NCI-H2196 treated with DMSO at 0.1 percent for 48 hours (cell line): ENCODE results near the gene BLTP3B.

ENCODE experiments used
- DNase-seq: peaks from one replicate; lab custom pipeline; 2025; ENCODE audit not compliant: unreplicated experiment; lab: John Stamatoyannopoulos, UW

The BLTP3B gene

GRCh38 chr12:100163416-100164152, 20.9 kb upstream of the BLTP3B start:
- peak; percentile 89 for DNase-seq

GRCh38 chr12:100159391-100160104, 16.9 kb upstream of the BLTP3B start:
- DNase-seq, result no peak

DNA sequence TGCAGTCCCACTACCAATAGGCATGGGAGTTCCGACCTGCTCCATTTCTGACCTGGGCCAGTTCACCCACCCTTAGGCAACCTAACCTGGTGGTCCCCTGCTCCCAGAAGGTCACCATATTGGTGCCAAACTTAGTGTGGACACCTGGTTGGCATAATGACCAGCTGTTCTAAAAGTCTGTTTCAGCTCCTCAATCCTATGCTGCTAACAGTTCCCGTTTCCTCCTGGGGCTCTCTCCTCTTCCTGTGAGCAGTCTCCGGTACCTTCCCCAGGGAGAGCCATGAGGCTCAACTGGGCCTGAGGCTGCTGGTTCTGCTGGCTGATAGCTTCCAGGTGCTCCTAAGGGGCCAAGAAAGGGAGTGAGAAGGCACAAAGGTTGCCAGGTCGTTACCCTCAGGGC, 15.9 kb upstream of the BLTP3B start:
- DNase-seq, result no peak

DNA sequence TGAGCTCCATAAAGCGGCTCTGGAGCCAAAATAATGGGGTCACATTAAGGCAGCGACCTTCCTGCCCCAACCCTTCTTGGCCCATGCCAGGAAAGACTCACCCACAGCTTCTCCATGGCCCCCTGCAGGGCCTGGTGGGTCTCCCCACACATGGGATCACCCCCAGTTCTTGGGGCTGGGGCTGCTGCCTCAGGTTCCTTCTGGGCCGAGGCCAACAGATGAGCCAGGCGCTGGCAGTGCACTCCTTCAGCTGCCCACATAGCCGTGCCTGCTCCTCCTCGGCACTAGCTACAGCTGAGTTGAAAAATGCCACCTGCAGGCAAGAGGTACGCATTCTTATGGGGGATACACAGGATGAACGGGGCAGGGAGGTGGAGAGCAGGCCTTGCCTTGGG, 14.8 kb upstream of the BLTP3B start:
- DNase-seq, result no peak

- DNase-seq, result no peak
These were observed 14.2 kb upstream of the BLTP3B start for GRCh38 chr12:100156731-100157426.

DNA sequence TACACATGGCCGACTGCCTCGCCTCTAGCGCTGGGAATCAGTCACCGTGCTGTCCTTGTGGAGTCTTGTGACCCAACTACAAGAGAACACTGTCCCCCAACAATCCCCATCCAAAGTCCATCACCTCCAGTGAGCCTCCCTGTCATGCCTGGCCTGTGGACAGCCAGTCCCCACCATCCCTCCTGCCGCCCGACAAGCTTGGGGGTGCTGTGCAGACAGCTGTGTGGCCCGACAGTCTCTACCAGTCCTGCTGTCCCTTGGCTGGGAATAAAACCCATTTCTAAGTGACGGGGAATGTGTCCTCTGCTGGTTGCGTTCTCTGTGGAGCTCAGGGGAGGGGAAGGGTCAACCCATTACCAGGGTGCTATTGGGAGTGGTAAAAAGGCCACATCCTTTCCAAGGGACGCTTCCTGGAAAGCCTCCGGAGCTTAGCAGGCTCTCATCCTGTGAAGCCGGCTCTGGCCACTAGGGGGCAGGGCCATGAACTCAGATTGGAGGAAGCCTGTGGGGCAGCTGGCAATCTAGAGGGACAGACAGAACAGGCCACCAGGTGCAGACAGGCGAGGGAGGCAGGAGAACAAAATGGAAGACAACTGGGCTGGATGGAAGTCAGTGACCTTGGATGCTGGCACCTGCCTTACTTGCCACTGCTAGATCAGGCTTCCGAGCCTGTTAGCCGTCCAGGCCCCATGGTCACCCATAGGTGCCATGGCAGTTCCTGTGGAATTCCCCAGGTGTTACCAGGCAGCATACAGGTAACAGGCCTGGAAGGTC, 12.0 kb upstream of the BLTP3B start:
- no peak for DNase-seq

DNA sequence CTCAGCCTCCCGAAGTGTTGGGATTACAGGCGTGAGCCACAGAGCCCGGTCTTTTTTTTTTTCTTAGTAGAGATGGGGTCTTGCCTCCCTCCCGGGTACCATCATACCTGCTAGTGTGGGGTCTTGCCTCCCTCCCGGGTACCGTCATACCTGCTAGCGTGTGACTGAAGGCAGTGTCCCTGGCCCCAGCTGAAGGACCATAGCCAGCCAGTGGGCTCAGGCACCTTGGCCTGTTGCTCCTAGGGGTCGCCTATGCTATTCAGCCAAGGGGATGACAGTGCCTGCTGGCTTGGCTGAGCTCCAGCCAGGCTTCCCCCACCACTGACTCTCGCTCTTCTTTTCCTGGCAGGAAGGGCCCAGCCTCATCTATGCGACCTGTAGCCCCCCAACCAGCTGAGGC, 10.5 kb upstream of the BLTP3B start:
- DNase-seq, result no peak

- no peak for DNase-seq
These were observed 9.1 kb upstream of the BLTP3B start for GRCh38 chr12:100151769-100152168.

DNA sequence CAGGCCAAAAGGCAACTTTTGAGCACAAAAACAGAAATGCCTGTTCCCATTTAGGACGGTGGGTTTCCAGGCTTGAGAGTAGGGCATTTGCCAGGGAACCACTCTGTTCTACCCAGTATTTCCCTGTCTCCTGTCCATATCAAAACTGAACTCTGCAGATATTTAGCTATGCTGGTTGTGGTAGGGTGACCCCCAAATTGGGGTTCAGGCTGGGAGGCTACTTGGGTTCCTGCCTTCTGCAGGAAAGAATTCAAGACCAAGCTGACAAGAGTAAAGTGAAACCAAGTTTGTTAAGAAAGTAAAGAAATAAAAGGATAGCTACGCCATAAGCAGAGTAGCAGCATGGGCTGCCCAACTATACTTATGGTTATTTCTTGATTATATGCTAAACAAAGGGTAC, 3.6 kb upstream of the BLTP3B start:
- DNase-seq, result no peak

- DNase-seq, result no peak
These were observed 3.0 kb upstream of the BLTP3B start for GRCh38 chr12:100145643-100146042.

GRCh38 chr12:100141998-100142850, 450 bp downstream of the BLTP3B start:
- no peak for DNase-seq

- DNase-seq, result no peak
These were observed 1.0 kb downstream of the BLTP3B start for GRCh38 chr12:100141666-100141997.

DNA sequence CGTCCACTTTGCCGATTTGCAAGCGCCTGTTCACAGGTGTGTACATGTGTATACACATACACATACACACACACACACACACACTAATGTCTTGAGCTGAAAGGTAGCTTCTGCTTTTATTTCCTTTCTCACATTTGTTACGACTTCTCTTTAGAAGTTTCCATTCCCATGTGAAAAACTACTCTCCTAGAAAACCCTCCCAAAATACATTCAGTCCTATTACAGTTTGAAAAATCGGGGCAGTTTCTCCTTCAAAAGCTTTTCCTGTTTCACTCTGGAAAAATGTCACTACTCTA, 3.9 kb downstream of the BLTP3B start:
- DNase-seq, result no peak

- DNase-seq, result no peak
These were observed 4.4 kb downstream of the BLTP3B start for GRCh38 chr12:100138048-100138802.

DNA sequence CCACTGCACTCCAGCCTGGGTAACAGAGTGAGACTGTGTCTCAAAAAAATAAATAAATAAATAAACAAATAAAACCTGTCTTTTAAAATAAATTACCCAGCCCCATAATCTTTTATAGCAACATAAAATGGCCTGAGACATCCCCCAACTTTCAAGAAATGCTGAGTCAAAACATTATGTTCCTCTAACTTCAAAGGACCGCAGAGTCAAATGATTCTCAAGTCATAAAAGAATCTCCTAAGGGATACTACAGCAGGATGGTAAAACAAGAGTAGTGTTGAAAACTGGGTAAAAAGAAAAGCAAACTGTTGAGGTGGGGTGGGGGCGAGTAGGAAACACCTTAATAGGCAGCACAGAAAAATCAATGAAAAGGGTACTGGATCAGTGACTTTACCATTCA, 9.5 kb downstream of the BLTP3B start:
- DNase-seq, result no peak

- DNase-seq, result no peak
These were observed 14.2 kb downstream of the BLTP3B start for GRCh38 chr12:100128512-100128908.

DNA sequence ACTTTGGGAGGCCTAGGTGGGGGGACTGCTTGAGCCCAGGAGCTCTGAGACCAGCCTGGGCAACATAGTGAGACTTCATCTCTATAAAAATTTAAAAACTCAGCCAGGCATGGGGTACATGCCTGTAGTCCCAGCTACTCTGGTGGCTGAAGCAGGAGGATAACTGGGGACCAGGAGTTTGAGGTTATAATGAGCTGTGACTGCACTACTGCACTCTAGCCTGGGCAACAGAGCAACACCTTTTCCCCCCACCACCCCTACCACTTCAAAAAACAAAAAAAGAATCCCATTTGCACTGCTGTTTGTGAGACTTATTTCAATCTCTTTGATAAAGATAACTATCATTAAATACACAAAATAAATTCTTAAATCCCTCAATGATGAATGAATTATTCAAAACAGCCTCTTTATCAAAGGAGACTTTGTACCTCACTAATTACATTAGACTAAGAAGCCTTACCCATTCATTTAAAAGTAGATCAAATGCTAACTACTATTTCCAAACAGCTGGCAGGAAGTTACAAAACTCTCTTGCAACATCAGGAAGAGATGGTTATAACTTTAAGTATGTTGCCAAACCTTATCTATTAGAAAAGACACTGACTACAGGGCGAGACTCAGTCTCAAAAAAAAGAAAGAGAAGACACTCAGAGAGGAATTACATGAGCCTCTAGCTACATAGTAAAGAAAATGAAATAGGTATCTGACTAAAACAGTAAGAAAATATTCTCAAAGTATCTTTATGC, 14.7 kb downstream of the BLTP3B start:
- no peak for DNase-seq

- no peak for DNase-seq
These were observed 19.2 kb downstream of the BLTP3B start for GRCh38 chr12:100123316-100124095.

DNA sequence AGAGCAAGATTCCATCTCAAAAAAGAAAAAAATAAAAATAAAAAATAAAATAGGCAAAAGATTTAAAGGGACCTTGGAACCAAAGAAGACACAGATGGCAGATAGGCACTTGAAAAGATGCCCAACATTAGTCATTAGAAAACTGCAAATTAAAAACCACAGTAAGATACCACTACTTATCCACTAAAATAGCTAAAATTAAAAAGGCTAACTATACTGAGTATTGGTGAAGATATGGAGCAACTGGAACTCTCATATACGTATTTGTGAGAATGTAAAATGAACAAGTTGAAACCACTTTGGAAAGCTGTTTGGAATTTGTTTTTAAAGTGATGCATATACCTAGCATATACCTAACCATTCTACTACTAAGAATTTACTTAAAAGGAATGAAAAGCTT, 22.3 kb downstream of the BLTP3B start:
- DNase-seq, result no peak
